Suprapubic skin (tissue), 3 donors: Measurements from ENCODE around the gene CRYBG2.
"Not testable (repeated sequence)": the region's sequence is repeated elsewhere in the genome, so short reads cannot be mapped to it uniquely, and the experiment has no call there.

ENCODE experiments used
- EP300 ChIP-seq: sonication (generic); formaldehyde crosslinking; IDR thresholded peaks from one replicate; pipeline ENCODE4 v1.6.1; 2017; ENCODE audit warnings: antibody characterized with exemption
- POLR2A ChIP-seq, 2 donors: fragments of 450-650 bp; IDR thresholded peaks; one replicate each; pipeline ENCODE4 v1.6.1; 2017; ENCODE audit warnings: antibody characterized with exemption in 2 of 2, mild to moderate bottlenecking in 2 of 2, moderate library complexity in 2 of 2
- TF ChIP-seq, protein P1 (sequence below), 2 donors: fragments of 200-600 bp in 1 of 2; fragments of 450-650 bp in 1 of 2; sonication (generic) in 1 of 2; IDR thresholded peaks; one replicate each; pipeline ENCODE4 v1.5.1; 2016 to 2019; ENCODE audit warnings: antibody characterized with exemption in 2 of 2, mild to moderate bottlenecking in 1 of 2, moderate library complexity in 1 of 2

DNA sequence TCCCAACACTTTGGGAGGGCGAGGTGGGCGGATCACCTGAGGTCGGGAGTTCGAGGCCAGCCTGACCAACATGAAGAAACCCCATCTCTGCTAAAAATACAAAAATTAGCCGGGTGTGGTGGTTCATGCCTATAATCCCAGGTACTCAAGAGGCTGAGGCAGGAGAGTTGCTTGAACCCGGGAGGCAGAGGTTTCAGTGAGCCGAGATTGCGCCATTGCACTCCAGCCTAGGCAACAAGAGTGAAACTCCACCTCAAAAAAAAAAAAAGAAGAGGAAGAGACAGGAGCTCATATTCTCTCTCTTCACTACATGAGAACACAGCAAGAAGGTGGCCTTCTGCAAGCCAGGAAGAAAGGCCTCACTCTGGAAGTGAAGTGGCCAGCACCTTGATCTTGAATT lies 20.6 kb downstream of the CRYBG2 start:
- TF ChIP-seq, protein P1, sequence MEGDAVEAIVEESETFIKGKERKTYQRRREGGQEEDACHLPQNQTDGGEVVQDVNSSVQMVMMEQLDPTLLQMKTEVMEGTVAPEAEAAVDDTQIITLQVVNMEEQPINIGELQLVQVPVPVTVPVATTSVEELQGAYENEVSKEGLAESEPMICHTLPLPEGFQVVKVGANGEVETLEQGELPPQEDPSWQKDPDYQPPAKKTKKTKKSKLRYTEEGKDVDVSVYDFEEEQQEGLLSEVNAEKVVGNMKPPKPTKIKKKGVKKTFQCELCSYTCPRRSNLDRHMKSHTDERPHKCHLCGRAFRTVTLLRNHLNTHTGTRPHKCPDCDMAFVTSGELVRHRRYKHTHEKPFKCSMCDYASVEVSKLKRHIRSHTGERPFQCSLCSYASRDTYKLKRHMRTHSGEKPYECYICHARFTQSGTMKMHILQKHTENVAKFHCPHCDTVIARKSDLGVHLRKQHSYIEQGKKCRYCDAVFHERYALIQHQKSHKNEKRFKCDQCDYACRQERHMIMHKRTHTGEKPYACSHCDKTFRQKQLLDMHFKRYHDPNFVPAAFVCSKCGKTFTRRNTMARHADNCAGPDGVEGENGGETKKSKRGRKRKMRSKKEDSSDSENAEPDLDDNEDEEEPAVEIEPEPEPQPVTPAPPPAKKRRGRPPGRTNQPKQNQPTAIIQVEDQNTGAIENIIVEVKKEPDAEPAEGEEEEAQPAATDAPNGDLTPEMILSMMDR (IDR thresholded peaks at IDR 0.05): not testable (repeated sequence)
- not testable (repeated sequence) for TF ChIP-seq POLR2A (IDR thresholded peaks at IDR 0.05); EP300
